IPS DF 6.9 (cell line): Measurements from ENCODE around the gene SETD5.

ENCODE experiments used
- DNase-seq: peaks from one replicate; pipeline ENCODE4 v3.0.0-alpha.2; 2013; ENCODE audit warnings: low read depth, low spot score
- H3K27ac ChIP-seq: one replicate; pipeline ENCODE4 v1.5.1; 2013; ENCODE audit warnings: low read length, control low read depth
- H3K27me3 ChIP-seq: 2 replicates; pipeline ENCODE4 v1.6.1; 2013; ENCODE audit warnings: mild to moderate bottlenecking, low read length; ENCODE audit not compliant: control insufficient read depth, insufficient read depth
- H3K36me3 ChIP-seq: 2 replicates; pipeline ENCODE4 v1.6.1; 2013; ENCODE audit warnings: low read length; ENCODE audit not compliant: control insufficient read depth, insufficient read depth
- H3K4me1 ChIP-seq: 2 replicates; pipeline ENCODE4 v1.6.1; 2013; ENCODE audit warnings: low read length; ENCODE audit not compliant: control insufficient read depth, insufficient read depth
- H3K4me3 ChIP-seq: 2 replicates; pipeline ENCODE4 v1.5.1; 2013; ENCODE audit warnings: mild to moderate bottlenecking, low read length
- H3K9me3 ChIP-seq: 2 replicates; pipeline ENCODE4 v1.6.1; 2013; ENCODE audit warnings: low read length, inconsistent platforms; ENCODE audit not compliant: control insufficient read depth, insufficient read depth
- WGBS: extraction: QIAGEN DNeasy Blood & Tissue Kit; methylation state at CpG from one replicate; pipeline ENCODE4 v1.1.7; 2013; ENCODE audit warnings: mixed read lengths, missing lambda C conversion rate; ENCODE audit not compliant: insufficient read length, insufficient coverage; 5-methylcytosine and 5-hydroxymethylcytosine counted together

The SETD5 gene

DNA sequence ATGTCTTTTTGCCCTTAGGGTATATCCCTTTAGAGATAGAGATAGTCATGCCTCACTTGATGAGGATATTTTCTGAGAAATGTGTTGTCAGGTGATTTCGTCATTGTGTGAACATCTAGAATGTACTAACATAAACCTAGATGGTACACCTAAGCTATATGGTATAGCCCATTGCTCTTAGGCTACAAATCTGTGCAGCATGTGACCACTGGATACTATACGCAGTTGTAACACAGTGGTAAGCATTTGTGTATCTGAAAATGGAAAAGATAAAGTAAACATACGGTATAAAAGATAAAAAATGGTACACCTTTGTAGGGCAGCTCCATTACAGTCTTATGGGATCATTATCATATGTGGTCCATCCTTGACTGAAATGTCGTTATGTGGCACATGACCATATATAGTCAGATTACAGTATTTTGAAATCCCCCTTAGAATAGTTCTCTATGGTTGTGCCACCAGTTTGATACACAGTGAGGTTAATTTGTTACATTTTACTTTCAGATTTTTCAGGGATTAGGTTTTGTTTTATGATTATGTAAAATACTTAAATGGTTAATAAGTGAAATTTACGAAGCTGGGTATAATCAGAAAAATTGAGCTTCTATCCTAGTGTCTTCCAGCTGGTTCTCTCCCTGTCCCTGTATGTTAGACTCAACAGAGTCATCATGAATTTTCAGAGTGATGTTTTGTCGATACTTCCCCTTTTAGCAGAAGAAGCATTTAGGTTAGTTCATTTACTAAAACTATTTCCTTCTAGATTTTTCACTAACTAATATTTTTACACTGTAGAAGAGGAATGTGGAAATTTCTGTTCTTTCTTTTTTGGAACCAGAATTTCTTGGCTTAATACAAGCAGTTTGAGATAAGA, 12.8 kb downstream of the SETD5 start:
- no peak for DNase-seq
- WGBS: 100% methylated on average over 1 of the region's 6 CpGs

DNA sequence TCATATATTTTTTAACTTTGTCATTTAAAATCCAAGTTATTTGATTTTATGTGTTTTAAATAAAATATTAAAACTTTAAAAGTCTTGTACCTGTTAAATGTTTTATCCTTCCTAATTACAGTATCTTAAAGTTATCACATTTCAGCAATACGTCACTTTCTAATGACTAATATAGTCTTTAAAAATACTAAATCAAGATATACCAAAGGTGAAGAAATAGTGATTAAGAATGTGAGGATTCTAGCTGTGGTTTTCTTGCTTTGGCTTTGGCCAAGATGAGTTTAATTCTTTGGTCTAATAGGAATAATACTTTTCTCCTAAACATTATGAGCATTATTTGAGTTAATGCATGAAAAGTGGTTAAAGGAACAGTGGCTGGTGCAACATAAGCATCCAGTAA, 13.9 kb downstream of the SETD5 start:
- no peaks in the 10 kb centered on the region for H3K9me3 ChIP-seq
- WGBS: no CpG with 5 or more reads among the region's 1 CpG
- no peak overlapping the region for H3K4me3 ChIP-seq
- H3K27ac ChIP-seq: no peak overlapping the region
- no peak for DNase-seq
- H3K27me3 ChIP-seq: no peaks in the 10 kb centered on the region
- H3K36me3 ChIP-seq: no peaks in the 10 kb centered on the region
- no peaks in the 10 kb centered on the region for H3K4me1 ChIP-seq

More for the DNA sequence above, 12.8 kb downstream of the SETD5 start:
- Histone ChIP-seq H3K27ac (no peak overlapping the region), H3K4me1 (no peaks in the 10 kb centered on the region; the same call in 1 of the 2 replicates), H3K27me3 (no peaks in the 10 kb centered on the region), H3K4me3 (no peak overlapping the region), H3K9me3 (no peaks in the 10 kb centered on the region), H3K36me3 (no peaks in the 10 kb centered on the region)

DNA sequence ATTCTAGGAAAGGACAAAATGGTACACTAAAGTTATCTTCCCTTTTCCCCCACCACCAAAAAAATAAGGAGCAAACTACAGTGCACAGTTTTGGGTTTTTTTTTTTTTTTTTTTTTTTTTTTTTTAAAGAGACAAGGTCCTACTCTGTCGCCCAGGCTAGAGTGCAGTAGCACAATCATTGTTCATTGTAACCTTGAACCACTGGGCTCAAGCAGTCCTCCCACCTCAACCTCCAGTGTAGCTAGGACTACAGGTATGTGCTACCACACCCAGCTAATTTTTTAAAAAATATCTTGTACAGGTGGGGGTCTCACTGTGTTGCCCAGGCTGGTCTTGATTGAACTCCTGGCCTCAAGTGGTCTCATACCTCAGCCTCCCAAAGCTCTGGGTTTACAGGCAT, 14.9 kb downstream of the SETD5 start:
- H3K4me3 ChIP-seq: no peak overlapping the region
- no peaks in the 10 kb centered on the region for H3K27me3 ChIP-seq
- no CpG with 5 or more reads among the region's 1 CpG for WGBS
- H3K27ac ChIP-seq: no peak overlapping the region
- H3K36me3 ChIP-seq: no peaks in the 10 kb centered on the region
- H3K9me3 ChIP-seq: no peaks in the 10 kb centered on the region
- no peak for DNase-seq
- H3K4me1 ChIP-seq: no peaks in the 10 kb centered on the region

DNA sequence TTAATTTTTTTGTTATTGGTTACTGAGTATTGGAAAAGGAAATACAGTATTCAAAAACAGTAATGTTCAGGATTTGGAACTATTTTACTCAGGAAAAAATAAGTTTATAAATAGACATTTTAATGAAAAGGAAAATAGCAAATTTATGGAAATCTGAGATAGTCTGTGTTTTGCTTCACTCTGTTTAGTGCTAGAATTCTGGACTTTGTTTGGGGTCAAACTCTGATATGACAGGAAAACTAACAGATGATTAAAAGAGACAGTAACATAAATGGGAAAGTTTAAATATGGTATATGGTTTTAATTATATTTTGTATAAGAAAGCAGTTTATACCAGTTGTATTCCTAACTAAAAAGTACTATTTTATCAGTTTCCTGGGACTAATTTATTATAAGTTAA, 17.4 kb downstream of the SETD5 start:
- H3K4me1 ChIP-seq: no peaks in the 10 kb centered on the region
- H3K27ac ChIP-seq: no peak overlapping the region
- no peaks in the 10 kb centered on the region for H3K9me3 ChIP-seq
- no peak overlapping the region for H3K4me3 ChIP-seq
- no peaks in the 10 kb centered on the region for H3K27me3 ChIP-seq
- DNase-seq: no peak
- no peaks in the 10 kb centered on the region for H3K36me3 ChIP-seq

DNA sequence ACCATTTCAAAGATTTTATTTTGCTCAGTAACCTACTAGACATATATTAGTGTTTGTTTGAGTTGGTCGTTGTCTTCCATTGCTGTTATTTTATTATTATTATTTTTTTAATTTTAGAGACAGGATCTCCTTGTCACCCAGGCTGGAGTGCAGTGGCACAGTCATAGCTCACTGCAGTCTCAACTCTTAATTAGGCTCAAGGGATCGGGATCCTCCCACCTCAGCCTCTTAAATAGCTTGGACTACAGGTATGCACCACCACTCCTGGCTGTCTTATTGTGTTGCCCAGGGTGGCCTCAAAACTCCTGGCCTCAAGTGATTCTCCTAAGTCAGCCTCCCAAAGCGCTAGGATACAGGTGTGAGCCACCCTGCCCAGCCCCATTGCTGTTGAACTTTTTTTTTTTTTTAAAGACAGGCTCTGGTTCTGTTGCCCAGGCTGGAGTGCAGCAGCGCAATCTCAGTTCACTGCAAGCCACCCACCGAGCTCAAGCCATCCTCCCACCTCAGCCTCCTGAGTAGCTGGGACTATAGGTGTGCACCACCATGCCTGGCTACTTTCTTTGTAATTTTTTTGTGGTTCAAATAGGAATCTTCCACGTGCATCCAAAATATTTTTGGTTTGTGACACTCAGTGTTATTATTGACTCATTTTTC, 18.2 kb downstream of the SETD5 start:
- Histone ChIP-seq H3K9me3 (no peaks in the 10 kb centered on the region), H3K27me3 (no peaks in the 10 kb centered on the region), H3K36me3 (no peaks in the 10 kb centered on the region), H3K4me1 (no peaks in the 10 kb centered on the region), H3K4me3 (no peak overlapping the region), H3K27ac (no peak overlapping the region)
- DNase-seq: no peak
- WGBS: no CpG with 5 or more reads among the region's 6 CpGs

DNA sequence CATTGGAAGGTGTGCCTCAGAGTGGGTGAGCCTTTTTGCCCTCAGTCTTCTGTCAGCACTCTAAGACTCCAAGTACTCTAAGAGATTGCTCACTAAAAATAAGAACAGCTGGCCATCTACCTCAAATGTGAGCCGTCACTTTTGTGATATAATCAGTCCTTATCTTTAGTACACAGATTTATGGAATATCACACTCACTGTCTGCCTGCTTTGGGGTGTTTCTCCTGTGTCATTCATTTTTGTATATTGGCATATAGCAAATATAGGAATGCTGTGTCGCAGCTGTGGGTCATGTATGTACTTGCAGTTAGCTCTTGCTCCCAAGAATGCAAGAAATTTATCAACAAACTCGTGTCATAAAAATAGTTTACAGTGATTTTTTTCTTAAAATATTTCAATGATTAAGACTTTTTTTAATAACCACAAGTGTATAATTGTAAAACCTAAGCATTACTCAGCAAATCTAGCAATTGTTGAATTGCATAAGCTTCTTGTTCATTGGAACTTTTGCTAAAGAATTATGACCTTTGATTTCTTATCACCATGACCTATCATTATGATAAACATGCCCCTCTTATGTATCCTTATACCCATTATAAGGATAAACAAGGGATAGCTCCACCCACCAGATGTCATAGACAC, 18.8 kb downstream of the SETD5 start:
- Histone ChIP-seq H3K36me3 (no peaks in the 10 kb centered on the region), H3K9me3 (no peaks in the 10 kb centered on the region), H3K27ac (no peak overlapping the region), H3K27me3 (no peaks in the 10 kb centered on the region), H3K4me1 (no peaks in the 10 kb centered on the region), H3K4me3 (no peak overlapping the region)
- WGBS: no CpG with 5 or more reads among the region's 3 CpGs
- DNase-seq: no peak

DNA sequence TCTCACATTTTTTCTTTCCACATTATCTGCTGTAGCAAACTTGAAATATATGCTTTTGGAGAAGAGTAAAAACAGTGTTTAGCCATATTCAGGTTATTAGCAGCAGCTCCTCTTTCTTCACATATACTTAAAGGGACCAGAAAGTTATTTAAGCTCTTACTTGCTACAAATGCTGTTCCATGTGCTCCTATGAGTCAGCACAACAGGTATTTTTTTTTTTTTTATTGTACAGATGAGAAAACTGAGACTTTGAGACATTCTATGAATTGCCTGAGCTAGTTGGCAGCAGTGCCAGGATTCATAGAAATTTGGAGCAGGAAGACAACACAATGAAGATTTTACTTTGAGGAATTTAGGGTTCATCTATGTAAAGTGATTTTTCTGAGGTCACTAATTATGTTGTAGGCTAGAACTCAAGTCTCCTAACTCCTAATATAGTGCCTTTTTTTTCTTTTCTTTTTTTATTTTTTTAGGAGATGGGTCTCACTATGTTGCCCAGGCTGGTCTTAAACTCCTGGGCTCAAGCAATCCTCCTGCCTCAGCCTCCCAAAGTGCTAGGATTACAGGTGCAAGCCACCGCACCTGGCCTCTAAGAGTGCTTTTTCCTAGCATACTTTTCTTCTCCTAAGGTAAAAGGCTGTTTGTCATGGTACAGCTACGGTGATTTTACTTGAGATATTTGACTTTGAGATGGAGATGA, 23.6 kb downstream of the SETD5 start:
- no peaks in the 10 kb centered on the region for H3K27me3 ChIP-seq
- H3K4me3 ChIP-seq: no peak overlapping the region
- H3K36me3 ChIP-seq: no peaks in the 10 kb centered on the region
- DNase-seq: no peak
- no peak overlapping the region for H3K27ac ChIP-seq
- no peaks in the 10 kb centered on the region for H3K9me3 ChIP-seq
- no peaks in the 10 kb centered on the region for H3K4me1 ChIP-seq
- no CpG with 5 or more reads among the region's 2 CpGs for WGBS

DNA sequence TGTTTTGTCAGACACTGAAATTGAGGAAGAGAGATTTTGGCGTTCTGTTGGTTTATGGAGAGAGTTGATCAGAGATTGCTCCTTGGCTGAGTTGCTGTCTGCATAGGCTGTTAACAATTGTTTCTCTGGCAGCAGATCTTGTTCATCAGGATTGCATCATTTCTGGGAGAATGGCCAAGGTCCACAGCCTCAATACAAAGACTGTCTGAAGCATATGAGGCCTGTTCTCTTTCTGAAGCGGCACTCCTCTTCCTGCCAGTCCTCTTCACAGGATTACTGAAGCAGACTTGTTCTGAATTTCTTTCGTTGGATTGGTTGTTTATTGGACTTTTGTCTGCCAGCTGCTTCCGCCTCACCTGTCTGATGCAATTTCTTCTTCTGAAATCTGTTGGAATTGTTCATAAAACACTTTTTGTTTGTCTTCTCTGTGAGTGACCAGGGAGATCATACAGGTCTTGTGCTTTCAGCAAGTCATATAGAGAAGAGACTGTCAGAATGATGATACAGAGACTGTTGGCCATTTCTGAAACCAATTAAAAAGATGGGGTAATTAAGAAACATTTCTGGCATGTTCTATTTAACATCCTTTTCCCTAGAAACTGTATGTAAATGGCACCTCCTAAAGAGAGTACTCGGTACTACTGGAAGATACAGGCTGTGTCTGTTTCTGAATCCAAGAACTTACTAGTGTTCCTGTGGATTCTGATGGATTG, 25.5 kb downstream of the SETD5 start:
- Histone ChIP-seq H3K36me3 (peaks cover 7% of the 10 kb centered on the region), H3K4me1 (no peaks in the 10 kb centered on the region), H3K4me3 (no peak overlapping the region), H3K9me3 (no peaks in the 10 kb centered on the region), H3K27me3 (no peaks in the 10 kb centered on the region), H3K27ac (no peak overlapping the region)
- no CpG with 5 or more reads among the region's 5 CpGs for WGBS
- DNase-seq: no peak

DNA sequence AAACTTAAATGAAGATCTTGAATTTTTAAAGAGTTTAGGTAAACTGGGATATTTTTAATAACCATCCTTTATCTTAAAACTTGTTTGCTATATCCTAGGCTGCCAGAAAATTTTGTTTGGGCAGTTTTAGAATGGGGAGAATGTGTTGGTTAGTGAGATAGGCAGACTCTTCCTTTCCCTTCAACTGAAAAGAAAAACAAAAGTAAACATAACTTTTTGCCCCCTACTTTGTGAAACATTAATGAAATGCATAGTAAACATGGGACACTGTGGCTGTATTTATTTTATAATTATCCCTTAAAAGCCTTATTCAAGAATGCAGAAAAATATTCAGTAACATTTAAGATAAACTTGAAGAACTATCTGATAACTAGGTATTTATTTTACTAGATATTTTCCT, 31.0 kb downstream of the SETD5 start:
- Histone ChIP-seq H3K4me1 (no peaks in the 10 kb centered on the region), H3K27ac (no peak overlapping the region), H3K27me3 (no peaks in the 10 kb centered on the region), H3K9me3 (no peaks in the 10 kb centered on the region), H3K36me3 (peaks cover 17% of the 10 kb centered on the region), H3K4me3 (no peak overlapping the region)
- no peak for DNase-seq

DNA sequence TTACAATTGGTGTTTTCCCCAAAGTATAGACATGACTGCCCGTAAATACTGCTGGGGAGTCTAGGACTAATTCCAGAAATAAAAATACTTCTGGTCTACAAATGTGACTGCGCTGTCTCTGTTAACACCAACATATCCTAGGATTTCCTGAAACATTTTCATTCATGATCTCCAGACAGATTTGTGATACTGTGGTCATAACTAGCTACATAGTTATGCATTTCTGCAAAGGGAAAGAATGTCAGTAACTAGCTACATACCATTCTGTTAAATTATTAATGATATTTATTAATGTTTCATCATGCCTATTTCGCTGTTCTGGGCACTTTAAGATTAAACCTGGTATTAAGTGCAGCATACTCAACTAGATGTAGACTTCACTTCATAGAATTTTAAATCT, 33.3 kb downstream of the SETD5 start:
- H3K9me3 ChIP-seq: no peaks in the 10 kb centered on the region
- H3K27ac ChIP-seq: no peak overlapping the region
- no peaks in the 10 kb centered on the region for H3K27me3 ChIP-seq
- H3K36me3 ChIP-seq: peaks cover 35% of the 10 kb centered on the region
- H3K4me3 ChIP-seq: no peak overlapping the region
- no peak for DNase-seq
- no CpG with 5 or more reads among the region's 3 CpGs for WGBS
- H3K4me1 ChIP-seq: no peaks in the 10 kb centered on the region
